ENCODE results near the gene PEAR1. TPM values are rescaled to one million over a fixed set of nuclear protein-coding genes. Genes with fewer than 3 reads are reported as not detected.

The PEAR1 gene
- total RNA-seq, 1 donor from 2014 or later = 3.9 TPM

DNA sequence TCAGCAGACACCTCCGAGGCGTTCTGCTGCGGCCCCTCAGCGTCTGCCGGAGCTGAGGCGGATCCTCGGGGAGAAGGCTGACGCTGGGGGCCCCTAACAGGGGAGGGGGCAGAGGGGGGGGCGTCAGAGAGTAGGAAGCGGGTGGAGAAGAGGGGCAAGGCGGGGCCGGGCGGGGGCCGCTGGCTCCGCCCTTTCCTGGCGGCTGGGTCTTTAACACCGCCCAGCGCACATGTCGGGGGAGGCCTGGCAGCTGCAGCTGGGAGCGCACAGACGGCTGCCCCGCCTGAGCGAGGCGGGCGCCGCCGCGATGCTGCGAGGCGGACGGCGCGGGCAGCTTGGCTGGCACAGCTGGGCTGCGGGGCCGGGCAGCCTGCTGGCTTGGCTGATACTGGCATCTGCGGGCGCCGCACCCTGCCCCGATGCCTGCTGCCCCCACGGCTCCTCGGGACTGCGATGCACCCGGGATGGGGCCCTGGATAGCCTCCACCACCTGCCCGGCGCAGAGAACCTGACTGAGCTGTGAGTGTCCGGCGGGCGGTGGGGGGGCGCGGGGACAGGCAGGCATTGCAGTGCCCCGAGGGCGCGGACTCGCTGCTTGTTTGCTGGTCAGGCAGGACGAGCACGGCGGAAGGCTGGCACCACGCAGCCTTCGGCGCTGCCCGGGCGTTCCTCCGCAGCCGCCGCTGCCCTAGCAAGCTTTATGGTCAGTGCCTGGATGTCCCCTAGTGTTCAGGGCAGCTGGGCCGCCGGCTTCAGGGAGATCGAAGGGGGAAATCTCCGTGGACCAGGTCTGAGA, 32.7 kb upstream of the PEAR1 start, which contains the start of gene NTRK1:
TSS of gene NTRK1 (plus strand) at position 238 of the 796 bp plus-strand sequence. CDS start at position 308, 70 bp downstream.
- no peak for DNase-seq (ENCODE audit: low read depth)

- no peak for DNase-seq (ENCODE audit: low read depth)
Observed at GRCh38 chr1:156862584-156862983, 30.9 kb upstream of the PEAR1 start.

GRCh38 chr1:156862997-156863599, 30.4 kb upstream of the PEAR1 start:
- DNase-seq (ENCODE audit: low read depth) = no peak

DNA sequence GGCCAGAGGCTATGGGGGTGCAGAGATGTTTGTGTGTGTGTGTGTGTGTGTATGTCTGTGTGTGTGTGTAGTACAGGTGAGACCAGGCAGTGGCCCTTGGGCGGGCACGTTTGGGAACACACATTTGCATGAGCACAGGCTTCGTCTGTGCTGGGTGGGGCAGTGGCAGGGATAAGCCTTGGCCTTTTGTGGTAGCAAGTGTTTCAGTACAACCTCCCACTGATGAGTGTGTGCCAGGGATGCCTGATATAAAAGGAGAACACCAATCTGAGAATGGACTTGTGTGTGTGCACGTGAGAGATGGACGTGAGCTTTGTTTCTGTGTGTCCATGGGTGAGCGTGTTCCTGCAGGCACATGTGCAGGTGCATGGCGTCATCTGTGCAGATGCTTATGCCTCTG, 29.9 kb upstream of the PEAR1 start:
- DNase-seq (ENCODE audit: low read depth) = no peak

DNA sequence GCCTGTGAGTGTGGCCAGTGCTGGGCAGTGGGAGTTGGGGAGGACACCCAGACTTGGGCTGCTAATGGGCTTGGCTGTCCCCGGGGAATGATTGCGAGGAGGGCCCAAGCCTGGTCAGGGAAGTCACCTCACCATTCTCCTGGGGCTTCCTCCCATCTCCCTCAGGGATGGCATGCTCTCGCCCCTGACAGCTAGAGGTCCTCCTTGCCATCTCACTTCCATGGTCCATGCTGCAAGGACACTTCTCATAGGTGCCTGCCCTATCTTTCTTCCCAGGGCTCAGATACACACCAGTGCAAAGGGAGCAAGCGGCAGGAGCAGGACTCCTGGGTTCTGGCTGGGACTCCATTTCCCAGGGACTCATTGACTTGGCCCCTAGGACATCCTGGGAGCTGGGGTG, 28.7 kb upstream of the PEAR1 start:
- no peak for DNase-seq (ENCODE audit: low read depth)

- DNase-seq (ENCODE audit: low read depth) = no peak
Observed at GRCh38 chr1:156865258-156865657, 28.3 kb upstream of the PEAR1 start.

DNA sequence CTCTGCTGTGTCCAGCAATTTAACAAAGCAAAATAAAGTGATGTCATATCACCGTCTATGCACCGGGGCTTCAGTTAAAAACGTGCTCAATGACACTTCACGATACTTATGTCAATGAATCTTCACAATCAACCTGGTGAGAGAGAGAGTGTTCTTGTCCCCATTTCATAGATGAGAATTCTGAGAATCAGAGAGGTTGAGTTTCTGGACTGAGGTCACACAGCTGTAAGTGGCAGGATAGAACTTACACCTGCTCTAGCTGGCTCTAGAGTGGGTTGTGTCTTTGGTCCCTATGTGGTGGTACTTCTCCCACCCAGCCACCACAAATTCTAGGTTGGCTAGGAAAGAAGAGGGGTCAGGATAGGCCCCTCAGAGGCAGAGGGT, 27.7 kb upstream of the PEAR1 start:
- DNase-seq (ENCODE audit: low read depth) = no peak

- DNase-seq (ENCODE audit: low read depth) = no peak
Observed at GRCh38 chr1:156866249-156866909, 27.1 kb upstream of the PEAR1 start.

DNA sequence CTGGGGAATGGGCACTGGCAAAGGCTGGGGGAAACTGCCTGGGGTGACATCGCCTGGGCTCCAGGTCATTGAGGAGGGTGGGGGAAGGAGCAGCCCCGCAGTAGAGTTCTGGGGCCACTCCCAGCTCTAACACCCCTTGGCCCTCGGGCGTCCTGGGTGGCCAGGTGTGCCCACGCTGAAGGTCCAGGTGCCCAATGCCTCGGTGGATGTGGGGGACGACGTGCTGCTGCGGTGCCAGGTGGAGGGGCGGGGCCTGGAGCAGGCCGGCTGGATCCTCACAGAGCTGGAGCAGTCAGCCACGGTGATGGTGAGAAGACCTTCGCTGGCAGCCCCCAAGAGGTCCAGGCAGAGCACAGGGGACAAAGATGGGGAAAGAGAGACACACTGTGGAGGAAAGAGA, 25.2 kb upstream of the PEAR1 start:
- DNase-seq (ENCODE audit: low read depth) = no peak

DNA sequence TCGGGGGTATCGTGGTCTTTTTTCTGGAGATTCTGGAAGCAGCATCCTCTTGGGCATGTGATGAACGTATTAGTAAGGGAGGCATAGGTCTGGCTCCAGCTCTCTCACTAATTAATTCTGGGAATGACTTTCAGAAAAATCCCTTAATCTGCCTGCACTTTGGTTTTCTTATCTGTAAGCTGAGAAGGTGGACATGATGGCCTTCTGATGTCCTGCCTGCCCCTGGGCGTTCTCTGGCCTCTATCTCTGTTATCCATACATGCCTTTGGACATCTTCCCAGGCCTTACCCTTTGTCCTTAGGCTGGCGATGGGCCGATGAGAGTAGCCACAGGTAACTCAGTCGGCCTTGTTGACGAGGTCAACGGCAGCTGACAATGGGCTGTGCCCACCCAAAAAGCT, 24.1 kb upstream of the PEAR1 start:
- DNase-seq (ENCODE audit: low read depth) = no peak

- no peak for DNase-seq (ENCODE audit: low read depth)
Observed at GRCh38 chr1:156873659-156874058, 19.9 kb upstream of the PEAR1 start.

DNA sequence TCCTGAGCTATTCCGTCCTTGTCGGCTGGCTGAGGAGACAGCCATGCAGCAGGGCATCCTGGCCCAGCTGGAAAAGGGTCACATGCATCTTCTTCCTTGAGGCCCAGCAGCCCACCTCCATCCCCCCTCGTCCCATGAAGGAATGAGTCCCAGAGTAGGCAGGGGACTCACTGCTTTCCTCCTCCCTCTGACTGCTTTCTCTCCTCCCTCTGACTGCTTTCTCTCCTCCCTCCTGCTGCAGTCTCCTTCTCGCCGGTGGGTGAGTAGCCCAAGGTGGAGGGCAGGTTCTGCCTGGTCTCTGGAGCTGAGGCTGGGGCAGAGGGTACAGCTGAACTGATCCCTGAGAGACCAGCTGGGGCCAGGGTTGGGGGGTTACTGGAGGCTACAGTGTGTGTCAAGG, 19.4 kb upstream of the PEAR1 start:
- DNase-seq (ENCODE audit: low read depth) = no peak

- DNase-seq (ENCODE audit: low read depth) = no peak
Observed at GRCh38 chr1:156874572-156875340, 18.8 kb upstream of the PEAR1 start.

DNA sequence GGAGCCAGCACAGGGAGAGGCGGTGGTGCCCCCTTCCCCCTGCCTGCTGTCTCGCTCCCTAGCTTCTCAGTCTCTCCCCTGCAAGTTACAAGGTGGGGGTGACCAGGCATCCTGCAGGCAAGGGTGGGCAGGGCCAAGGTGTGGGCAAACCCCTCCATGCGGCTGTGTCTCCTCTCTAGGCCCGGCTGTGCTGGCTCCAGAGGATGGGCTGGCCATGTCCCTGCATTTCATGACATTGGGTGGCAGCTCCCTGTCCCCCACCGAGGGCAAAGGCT, 18.2 kb upstream of the PEAR1 start:
- DNase-seq (ENCODE audit: low read depth) = no peak

GRCh38 chr1:156876281-156876680, 17.2 kb upstream of the PEAR1 start:
- no peak for DNase-seq (ENCODE audit: low read depth)

DNA sequence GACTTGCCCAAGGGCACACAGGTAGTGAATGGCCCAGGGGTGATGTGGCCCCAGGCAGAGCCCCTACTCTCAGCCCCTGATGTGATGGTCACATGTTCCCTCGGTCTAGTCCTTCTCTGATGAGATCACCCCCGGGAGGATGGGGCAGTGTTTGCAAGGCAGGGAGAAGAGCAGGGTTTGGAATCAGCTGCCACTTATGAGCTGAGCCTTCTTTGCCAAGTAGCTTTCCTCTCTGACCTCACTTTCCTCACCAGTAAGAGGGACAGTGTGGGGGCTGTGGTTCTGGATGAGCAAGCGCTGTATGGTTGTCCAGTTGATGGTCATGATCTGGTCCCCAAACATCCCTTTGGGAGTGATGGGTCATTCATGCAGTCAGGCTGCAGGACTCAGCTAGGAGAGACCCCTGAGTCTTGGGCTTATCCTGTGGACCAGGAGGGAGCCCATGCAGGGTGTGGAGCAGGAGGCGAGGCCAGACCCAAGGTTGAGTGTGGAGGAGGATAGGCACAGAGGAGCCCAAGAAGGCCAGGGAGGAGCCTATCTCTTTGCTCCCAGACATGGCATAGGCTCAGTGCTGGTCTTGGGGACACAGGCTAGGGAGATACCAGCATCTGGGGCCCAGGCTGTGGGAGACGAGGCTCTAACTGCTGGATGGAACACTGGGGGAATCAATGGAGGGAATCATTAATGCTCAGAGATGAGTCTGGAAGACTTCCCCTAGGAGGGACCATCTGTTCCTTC, 15.9 kb upstream of the PEAR1 start:
- DNase-seq (ENCODE audit: low read depth) = no peak

DNA sequence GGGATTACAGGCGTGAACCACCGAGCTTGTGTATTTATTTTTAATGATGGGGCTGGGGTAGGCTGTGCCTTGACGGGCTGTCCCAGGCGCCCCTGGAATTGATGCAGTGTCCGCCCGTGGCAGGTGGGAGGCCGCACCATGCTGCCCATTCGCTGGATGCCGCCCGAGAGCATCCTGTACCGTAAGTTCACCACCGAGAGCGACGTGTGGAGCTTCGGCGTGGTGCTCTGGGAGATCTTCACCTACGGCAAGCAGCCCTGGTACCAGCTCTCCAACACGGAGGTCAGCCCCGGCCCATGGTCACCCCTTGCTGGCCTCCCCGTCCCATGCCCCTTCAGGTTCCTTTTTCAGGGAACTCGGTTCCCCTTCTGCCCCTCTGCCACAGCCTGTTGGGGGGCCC, 13.6 kb upstream of the PEAR1 start:
- no peak for DNase-seq (ENCODE audit: low read depth)

DNA sequence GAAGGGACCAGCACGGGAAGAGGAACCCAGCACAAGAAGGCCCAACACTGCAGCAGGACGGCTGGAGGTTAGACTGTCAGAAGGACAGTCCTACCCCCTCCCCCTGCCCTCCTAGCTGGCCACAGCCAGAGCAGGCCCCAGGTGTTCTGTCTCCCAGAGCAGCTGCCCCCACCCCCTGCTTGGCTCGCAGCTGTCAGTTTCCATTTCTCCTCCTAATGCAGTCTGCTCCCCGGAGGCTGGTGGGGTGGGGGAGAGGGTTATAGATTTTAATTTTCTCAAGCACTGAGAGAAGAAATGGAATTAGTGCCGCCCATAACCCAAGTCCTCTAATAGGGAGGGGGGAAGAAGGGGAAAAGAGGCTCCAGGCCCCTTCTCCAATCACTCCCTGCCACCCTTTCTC, 13.0 kb upstream of the PEAR1 start:
- DNase-seq (ENCODE audit: low read depth) = no peak

- DNase-seq (ENCODE audit: low read depth) = no peak
Observed at GRCh38 chr1:156881101-156881500, 12.4 kb upstream of the PEAR1 start.

DNA sequence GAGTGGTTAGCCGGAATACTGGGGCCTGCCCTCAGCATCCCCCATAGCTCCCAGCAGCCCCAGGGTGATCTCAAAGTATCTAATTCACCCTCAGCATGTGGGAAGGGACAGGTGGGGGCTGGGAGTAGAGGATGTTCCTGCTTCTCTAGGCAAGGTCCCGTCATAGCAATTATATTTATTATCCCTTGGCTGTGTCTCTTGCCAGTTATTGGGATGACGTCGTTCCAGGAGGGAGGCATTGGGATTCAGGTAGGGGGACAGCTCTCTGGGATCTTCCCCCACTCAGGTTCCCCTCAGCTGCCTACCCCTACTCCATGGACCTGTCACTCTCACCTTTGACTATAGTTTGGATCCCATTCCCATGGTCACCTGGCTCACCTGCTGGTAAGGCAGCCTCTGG, 11.9 kb upstream of the PEAR1 start:
- DNase-seq (ENCODE audit: low read depth) = no peak

GRCh38 chr1:156882543-156882942, 11.0 kb upstream of the PEAR1 start:
- DNase-seq (ENCODE audit: low read depth) = no peak

DNA sequence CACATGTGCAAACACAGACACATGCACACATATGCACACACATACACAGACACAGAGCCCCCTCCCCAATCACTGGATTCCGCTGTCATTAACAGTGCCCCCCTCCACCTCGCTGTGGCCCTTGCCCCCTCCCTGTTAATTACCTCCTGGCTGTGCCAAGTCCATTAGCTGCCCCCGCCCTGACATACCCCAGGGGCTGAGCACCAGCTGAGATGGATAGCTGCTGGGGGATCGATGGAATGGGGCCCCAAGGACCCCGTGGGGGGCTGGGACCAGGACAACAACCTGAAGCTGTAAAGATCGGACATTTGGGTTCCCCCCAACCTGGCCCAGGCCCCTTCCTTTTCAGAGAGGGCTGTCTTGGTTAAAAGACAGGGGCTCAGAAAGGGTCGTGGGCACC, 9.6 kb upstream of the PEAR1 start:
- DNase-seq (ENCODE audit: low read depth) = no peak
